Testis (tissue), 2 donors: ENCODE measurements around the gene LCK.

Experiments used
- CTCF ChIP-seq, 3 experiments: fragments of 450-650 bp in 2 of 3; fragments of 200-600 bp in 1 of 3; sonication (generic) in 1 of 3; IDR thresholded peaks; one replicate each; pipeline ENCODE4 v1.5.1; 2016 to 2019; ENCODE audit warnings: antibody characterized with exemption in 3 of 3, mild to moderate bottlenecking in 2 of 3, moderate library complexity in 1 of 3
- POLR2A ChIP-seq: fragments of 450-650 bp; IDR thresholded peaks from one replicate; pipeline ENCODE4 v1.6.1; 2017; ENCODE audit warnings: antibody characterized with exemption, mild to moderate bottlenecking, moderate library complexity

- TF ChIP-seq CTCF (IDR thresholded peaks at IDR 0.05): no peak
- TF ChIP-seq POLR2A: no peak
Observed at GRCh38 chr1:32334274-32334861, 83.3 kb downstream of the LCK start.
